ENCODE results near the gene CCNT1.

DNA sequence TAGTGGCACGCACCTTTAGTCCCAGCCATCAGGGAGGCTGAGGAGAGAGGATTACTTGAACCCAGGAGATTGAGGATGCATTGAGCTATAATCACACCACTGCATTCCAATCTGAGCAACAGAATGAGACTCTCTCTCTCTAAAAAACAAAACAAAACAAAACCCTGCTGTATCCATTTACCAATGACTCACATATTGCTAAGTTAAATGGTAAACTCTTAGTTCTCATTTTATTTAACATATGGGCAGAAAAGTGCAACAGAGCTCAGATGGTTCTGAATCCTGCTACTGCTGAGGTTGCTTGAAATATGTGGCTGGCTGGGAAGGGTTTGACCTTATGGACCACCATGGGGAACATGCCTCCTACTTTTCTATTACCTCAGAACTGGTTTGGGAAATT, 33.7 kb upstream of the CCNT1 start:
- TF ChIP-seq GATA2 (IDR thresholded peaks at IDR 0.05; ENCODE audit: low read depth, low read length) (no peak), GATA3 (IDR thresholded peaks at IDR 0.05; ENCODE audit: low read depth, low read length) (no peak)
